OCI-LY7 (cell line): Measurements from ENCODE around the gene COQ8A.

Experiments
- CTCF ChIP-seq: fragments of 200-600 bp; sonication (generic); conservative IDR thresholded peaks from 2 replicates; pipeline ENCODE4 v1.5.1; 2014; ENCODE audit warnings: mild to moderate bottlenecking, antibody characterized with exemption, low read length, moderate library complexity, mixed read lengths
- EZH2phosphoT487 ChIP-seq: fragments of 200-600 bp; sonication (generic); IDR thresholded peaks from 2 replicates; pipeline ENCODE4 v1.6.1; 2018; ENCODE audit warnings: low read depth, borderline replicate concordance, mild to moderate bottlenecking, mixed run types, antibody characterized with exemption, low read length, moderate library complexity, mixed read lengths

- TF ChIP-seq CTCF (no peak), EZH2phosphoT487 (no peak)
Observed at GRCh38 chr1:226921504-226921903, 18.6 kb upstream of the COQ8A start.
